ENCODE data around the gene BTN3A1. TPM values are rescaled to one million over a fixed set of nuclear protein-coding genes. Genes with fewer than 3 reads are reported as not detected.
A peak's percentile ranks its signal among the peaks of the same experiment; 100 is the strongest.

The BTN3A1 gene
- total RNA-seq (2014; rRNA removed; shearing (Covaris generic)) (33.4 and 34.6 TPM in 2 replicates), total RNA-seq (2022) (33.3 and 46.5 TPM in 2 replicates), Bru-seq, nascent RNA (percentile 69 among the genes with signal in this experiment), BruChase-seq, experiment 1, labeled RNA remaining after a 6-hour chase (percentile 65 among the genes with signal in this experiment), BruChase-seq, experiment 2, labeled RNA remaining after a 2-hour chase (percentile 71 among the genes with signal in this experiment)
- long read RNA-seq, partial matches to known transcripts, result 14 of 34 reads
- long read RNA-seq, other reads (novel, unspliced or antisense), result 19 of 34 reads

DNA sequence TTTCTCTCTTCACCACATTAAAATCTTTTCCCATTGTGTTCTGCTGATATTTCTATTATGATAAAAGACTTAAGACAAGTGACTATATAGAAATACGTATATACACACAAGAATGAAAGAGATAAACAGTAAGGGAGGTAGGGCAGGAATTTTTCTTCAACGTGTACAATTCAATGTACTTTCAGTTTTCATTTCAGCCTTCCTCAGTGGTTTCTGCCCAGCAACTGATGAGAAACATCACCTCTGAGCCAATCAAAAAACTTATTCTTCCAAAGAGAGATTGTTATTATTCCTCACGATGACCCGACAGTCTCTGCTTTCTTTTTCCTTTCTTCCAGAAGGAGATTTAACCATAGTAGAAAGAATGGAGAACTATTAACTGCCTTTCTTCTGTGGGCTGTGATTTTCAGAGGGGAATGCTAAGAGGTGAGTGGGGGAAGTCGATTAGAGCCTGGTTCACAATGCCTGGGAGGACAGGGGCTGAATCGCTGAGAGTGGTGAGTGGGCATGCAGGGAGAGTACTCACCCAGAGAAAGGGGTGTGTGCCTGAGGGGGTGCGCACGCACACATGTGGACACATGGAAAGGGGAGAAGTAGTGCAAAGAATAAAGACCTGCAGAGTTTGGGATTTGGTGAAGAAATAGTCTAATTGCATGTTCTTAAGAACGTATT lies at the start of gene BTN3A1:
Gene BTN3A1, plus strand, starts transcription at position 289 of the 672 bp plus-strand sequence. CDS start 3,289 bp downstream, outside the sequence.
- Histone ChIP-seq H3K79me2 (ENCODE audit: insufficient read depth, low read depth, low read length) (peaks cover 25% of the 10 kb centered on the region; the same call in 1 of the 2 replicates), H3K36me3 (ENCODE audit: insufficient read depth, low read length) (peaks cover 19% of the 10 kb centered on the region), H3K9me3 (ENCODE audit: low read length) (no peaks in the 10 kb centered on the region), H3K4me3 (ENCODE audit: low read depth, low read length, poor library complexity, severe bottlenecking) (peak within 1 kb of the TSS; percentile 82), H4K20me1 (ENCODE audit: insufficient read depth, low read length) (no peaks in the 10 kb centered on the region), H3K27ac (ENCODE audit: low read depth, low read length, poor library complexity, severe bottlenecking) (peak within 1 kb of the TSS; percentile 64), H3K4me1 (ENCODE audit: insufficient read depth, low read length, poor library complexity, severe bottlenecking) (peaks cover 54% of the 10 kb centered on the region), H2AFZ (ENCODE audit: low read length) (peak within 1 kb of the TSS; percentile 89), H3K9me2 (ENCODE audit: insufficient read depth, low read length) (no peaks in the 10 kb centered on the region), H3K4me2 (ENCODE audit: low read length) (peak within 1 kb of the TSS; percentile 84)
- no peak for TF ChIP-seq EZH2phosphoT487 (IDR thresholded peaks at IDR 0.05; ENCODE audit: borderline replicate concordance, low read depth, low read length)
- TF ChIP-seq, protein P1, sequence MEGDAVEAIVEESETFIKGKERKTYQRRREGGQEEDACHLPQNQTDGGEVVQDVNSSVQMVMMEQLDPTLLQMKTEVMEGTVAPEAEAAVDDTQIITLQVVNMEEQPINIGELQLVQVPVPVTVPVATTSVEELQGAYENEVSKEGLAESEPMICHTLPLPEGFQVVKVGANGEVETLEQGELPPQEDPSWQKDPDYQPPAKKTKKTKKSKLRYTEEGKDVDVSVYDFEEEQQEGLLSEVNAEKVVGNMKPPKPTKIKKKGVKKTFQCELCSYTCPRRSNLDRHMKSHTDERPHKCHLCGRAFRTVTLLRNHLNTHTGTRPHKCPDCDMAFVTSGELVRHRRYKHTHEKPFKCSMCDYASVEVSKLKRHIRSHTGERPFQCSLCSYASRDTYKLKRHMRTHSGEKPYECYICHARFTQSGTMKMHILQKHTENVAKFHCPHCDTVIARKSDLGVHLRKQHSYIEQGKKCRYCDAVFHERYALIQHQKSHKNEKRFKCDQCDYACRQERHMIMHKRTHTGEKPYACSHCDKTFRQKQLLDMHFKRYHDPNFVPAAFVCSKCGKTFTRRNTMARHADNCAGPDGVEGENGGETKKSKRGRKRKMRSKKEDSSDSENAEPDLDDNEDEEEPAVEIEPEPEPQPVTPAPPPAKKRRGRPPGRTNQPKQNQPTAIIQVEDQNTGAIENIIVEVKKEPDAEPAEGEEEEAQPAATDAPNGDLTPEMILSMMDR (conservative IDR thresholded peaks at IDR 0.05; ENCODE audit: low read length), result no peak
- CTCF ChIA-PET (ENCODE audit: unreplicated experiment), result no interaction called here
- intact Hi-C loops (cut with micrococcal nuclease; ENCODE audit: unreplicated experiment), result loop anchor here (2.0 kb wide), 1 partner anchor 41 kb away; no protein-coding TSS in a partner anchor
- BruUV-seq (replicated peaks), result TSS peak; percentile 60
- DNase-seq (ENCODE audit: low spot score), result peak; percentile 82
- POLR2A ChIA-PET, result no interaction called here

DNA sequence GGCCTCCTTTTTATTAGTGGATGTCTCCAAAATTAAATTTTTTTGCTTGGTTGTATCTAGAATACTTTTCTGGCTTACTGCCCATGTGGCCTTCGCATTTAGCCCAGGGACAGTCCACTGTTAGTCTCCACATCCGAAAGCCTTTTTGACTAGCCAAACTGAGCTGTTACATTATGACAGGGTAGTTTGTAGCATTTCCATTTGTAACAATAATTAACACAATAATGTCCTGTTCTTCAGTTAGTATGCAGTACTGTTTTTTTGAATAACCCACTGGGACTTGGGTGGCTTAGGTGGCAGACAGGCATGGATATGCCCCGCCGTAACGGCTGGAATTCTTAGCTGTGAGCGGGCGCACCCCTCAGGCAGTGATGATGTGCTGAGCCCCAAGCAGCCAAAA lies 49.8 kb upstream of the BTN3A1 start:
- ChIA-PET CTCF (ENCODE audit: unreplicated experiment) (no interaction called here), POLR2A (interaction anchor here (1.6 kb wide), 1 partner anchor 16 kb away, joined by 5 read pairs; no protein-coding TSS in a partner anchor)
- no TSS peak for BruUV-seq (replicated peaks)
- Histone ChIP-seq H2AFZ (ENCODE audit: low read length) (no peak overlapping the region), H3K27ac (ENCODE audit: low read depth, low read length, poor library complexity, severe bottlenecking) (no peak overlapping the region), H3K4me1 (ENCODE audit: insufficient read depth, low read length, poor library complexity, severe bottlenecking) (peaks cover 67% of the 10 kb centered on the region), H3K36me3 (ENCODE audit: insufficient read depth, low read length) (no peaks in the 10 kb centered on the region), H3K9me3 (ENCODE audit: low read length) (no peaks in the 10 kb centered on the region), H3K4me2 (ENCODE audit: low read length) (no peak overlapping the region), H4K20me1 (ENCODE audit: insufficient read depth, low read length) (no peaks in the 10 kb centered on the region), H3K9me2 (ENCODE audit: insufficient read depth, low read length) (no peaks in the 10 kb centered on the region), H3K79me2 (ENCODE audit: insufficient read depth, low read depth, low read length) (no peaks in the 10 kb centered on the region), H3K4me3 (ENCODE audit: low read depth, low read length, poor library complexity, severe bottlenecking) (no peak overlapping the region)
- intact Hi-C loops (cut with micrococcal nuclease; ENCODE audit: unreplicated experiment), result no loop called here
- no peak for DNase-seq (ENCODE audit: low spot score)
- TF ChIP-seq, protein P1 (conservative IDR thresholded peaks at IDR 0.05; ENCODE audit: low read length), result no peak
- no peak for TF ChIP-seq EZH2phosphoT487 (IDR thresholded peaks at IDR 0.05; ENCODE audit: borderline replicate concordance, low read depth, low read length)

Data from OCI-LY7 (cell line).